HG02763 (cell line): ENCODE data around the gene MKNK2.

Source experiments
- ATAC-seq: cut with Tn5 transposase; IDR thresholded peaks from one replicate; pipeline ENCODE4 v1.9.1; 2021; ENCODE audit warnings: mild to moderate bottlenecking, moderate library complexity; ENCODE audit not compliant: unreplicated experiment

MKNK2 gene

GRCh38 chr19:2080336-2080988 is 29.4 kb upstream of the MKNK2 start:
- ATAC-seq: no peak

- no peak for ATAC-seq
Observed at GRCh38 chr19:2079865-2080301, 28.8 kb upstream of the MKNK2 start.

GRCh38 chr19:2079076-2079864 is 28.2 kb upstream of the MKNK2 start:
- no peak for ATAC-seq

- ATAC-seq: no peak
Observed at GRCh38 chr19:2077833-2078619, 27.0 kb upstream of the MKNK2 start.

GRCh38 chr19:2077398-2077797 is 26.4 kb upstream of the MKNK2 start:
- no peak for ATAC-seq

GRCh38 chr19:2076526-2076944 is 25.5 kb upstream of the MKNK2 start:
- no peak for ATAC-seq

GRCh38 chr19:2072757-2073551 is 21.9 kb upstream of the MKNK2 start:
- no peak for ATAC-seq

GRCh38 chr19:2070986-2071673 is 20.1 kb upstream of the MKNK2 start:
- ATAC-seq: no peak

GRCh38 chr19:2070436-2070827 is 19.4 kb upstream of the MKNK2 start:
- ATAC-seq: no peak

- no peak for ATAC-seq
Observed at GRCh38 chr19:2064788-2065524, 13.9 kb upstream of the MKNK2 start.

- ATAC-seq: no peak
Observed at GRCh38 chr19:2064395-2064787, 13.3 kb upstream of the MKNK2 start.

- ATAC-seq: no peak
Observed at GRCh38 chr19:2063824-2064223, 12.8 kb upstream of the MKNK2 start.

GRCh38 chr19:2062770-2063169 is 11.7 kb upstream of the MKNK2 start:
- no peak for ATAC-seq

- no peak for ATAC-seq
Observed at GRCh38 chr19:2062389-2062729, 11.3 kb upstream of the MKNK2 start.

GRCh38 chr19:2061495-2062388 is 10.7 kb upstream of the MKNK2 start:
- peak; percentile 78 for ATAC-seq

- no peak for ATAC-seq
Observed at GRCh38 chr19:2060884-2061494, 9.9 kb upstream of the MKNK2 start.

- no peak for ATAC-seq
Observed at GRCh38 chr19:2059422-2060201, 8.6 kb upstream of the MKNK2 start.
